Measurements from ENCODE around the gene KLHL35. TPM values are rescaled to one million over a fixed set of nuclear protein-coding genes. Genes with fewer than 3 reads are reported as not detected.

The KLHL35 gene
- total RNA-seq, 1 experiment from 2014 or later, result 0.83 TPM

DNA sequence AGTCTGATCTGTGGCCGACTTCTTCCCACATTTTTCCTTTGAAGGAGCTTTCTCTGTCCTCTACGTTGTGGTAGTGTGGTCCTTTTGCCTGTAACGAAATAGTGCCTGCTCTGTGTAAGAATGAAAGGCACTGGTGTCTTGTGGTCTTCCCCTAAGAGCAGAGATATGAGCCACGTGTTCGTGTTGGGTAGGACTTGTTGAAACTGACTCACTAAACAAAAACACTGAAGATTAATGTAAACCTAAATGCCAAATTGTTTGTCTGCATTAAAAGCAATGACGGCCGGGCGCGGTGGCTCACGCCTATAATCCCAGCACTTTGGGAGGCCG is 43.8 kb downstream of the KLHL35 start:
- no peak overlapping the region for H4K5ac ChIP-seq (ENCODE audit: insufficient read length, low read depth, low read length)
- H3K14ac ChIP-seq (ENCODE audit: insufficient read depth, low read length), result no peak overlapping the region
- H2BK12ac ChIP-seq (ENCODE audit: insufficient read length, low read depth, low read length), result no peak overlapping the region
- no peak overlapping the region for H2AK5ac ChIP-seq (ENCODE audit: insufficient read length, low read length)
- no peak overlapping the region for H2AFZ ChIP-seq (ENCODE audit: low read length)
- H3K23me2 ChIP-seq (ENCODE audit: insufficient read length, low read depth, low read length, poor library complexity, severe bottlenecking), result no peaks in the 10 kb centered on the region
- no peak overlapping the region for H3T11ph ChIP-seq (ENCODE audit: low read length)
- DNase-seq, result no peak
- H4K20me1 ChIP-seq (ENCODE audit: control insufficient read depth, insufficient read depth, insufficient read length), result no peaks in the 10 kb centered on the region
- no peak overlapping the region for H3K9ac ChIP-seq (ENCODE audit: extremely low read depth, insufficient read length, low read length)
- Mint-ChIP-seq H3K36me3 (ENCODE audit: insufficient read depth in 1 of 3, low read depth in 3 of 3) (no peaks in the 10 kb centered on the region), H3K9me3 (no peaks in the 10 kb centered on the region), H3K4me1 (peaks cover 2 to 5% of the 10 kb centered on the region in 2 experiments; a peak in 2 of 4 replicates), H3K27me3 (ENCODE audit: low read depth) (no peaks in the 10 kb centered on the region; the same call in 1 of the 2 replicates), H3K27ac (no peak overlapping the region), H3K4me3 (no peak overlapping the region)
- no peak overlapping the region for H2BK20ac ChIP-seq (ENCODE audit: low read depth, low read length, poor library complexity, severe bottlenecking)
- H3K23ac ChIP-seq (ENCODE audit: insufficient read length, low read depth, low read length), result no peak overlapping the region
- H2BK15ac ChIP-seq (ENCODE audit: low read depth, low read length), result no peak overlapping the region
- H2BK5ac ChIP-seq (ENCODE audit: insufficient read length, low read length), result no peak overlapping the region
- no peak overlapping the region for H3K27ac ChIP-seq (ENCODE audit: insufficient read length, low read depth, low read length)
- no peaks in the 10 kb centered on the region for H3K79me1 ChIP-seq (ENCODE audit: insufficient read depth, low read depth, low read length, poor library complexity, severe bottlenecking)
- no peak overlapping the region for H2BK120ac ChIP-seq (ENCODE audit: low read depth, low read length, poor library complexity, severe bottlenecking)
- no peak overlapping the region for H3K18ac ChIP-seq (ENCODE audit: insufficient read length, low read depth, low read length)
- TF ChIP-seq, protein P1, sequence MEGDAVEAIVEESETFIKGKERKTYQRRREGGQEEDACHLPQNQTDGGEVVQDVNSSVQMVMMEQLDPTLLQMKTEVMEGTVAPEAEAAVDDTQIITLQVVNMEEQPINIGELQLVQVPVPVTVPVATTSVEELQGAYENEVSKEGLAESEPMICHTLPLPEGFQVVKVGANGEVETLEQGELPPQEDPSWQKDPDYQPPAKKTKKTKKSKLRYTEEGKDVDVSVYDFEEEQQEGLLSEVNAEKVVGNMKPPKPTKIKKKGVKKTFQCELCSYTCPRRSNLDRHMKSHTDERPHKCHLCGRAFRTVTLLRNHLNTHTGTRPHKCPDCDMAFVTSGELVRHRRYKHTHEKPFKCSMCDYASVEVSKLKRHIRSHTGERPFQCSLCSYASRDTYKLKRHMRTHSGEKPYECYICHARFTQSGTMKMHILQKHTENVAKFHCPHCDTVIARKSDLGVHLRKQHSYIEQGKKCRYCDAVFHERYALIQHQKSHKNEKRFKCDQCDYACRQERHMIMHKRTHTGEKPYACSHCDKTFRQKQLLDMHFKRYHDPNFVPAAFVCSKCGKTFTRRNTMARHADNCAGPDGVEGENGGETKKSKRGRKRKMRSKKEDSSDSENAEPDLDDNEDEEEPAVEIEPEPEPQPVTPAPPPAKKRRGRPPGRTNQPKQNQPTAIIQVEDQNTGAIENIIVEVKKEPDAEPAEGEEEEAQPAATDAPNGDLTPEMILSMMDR (conservative IDR thresholded peaks at IDR 0.05), result no peak
- no peak overlapping the region for H3K4ac ChIP-seq (ENCODE audit: low read depth, low read length)
- no peak overlapping the region for H4K8ac ChIP-seq (replicated peaks; ENCODE audit: insufficient read length, low read depth, low read length)
- no peaks in the 10 kb centered on the region for H3K9me3 ChIP-seq (ENCODE audit: control insufficient read depth, low read depth, low read length)
- WGBS (ENCODE audit: extremely low coverage, insufficient read length, low lambda C conversion rate), result no CpG with 5 or more reads among the region's 11 CpGs
- H3K4me2 ChIP-seq (ENCODE audit: insufficient read depth, insufficient read length, low read length), result no peak overlapping the region
- no peak overlapping the region for H3K56ac ChIP-seq (ENCODE audit: insufficient read length, low read depth, low read length)
- H3K27me3 ChIP-seq (ENCODE audit: insufficient read depth, low read length), result no peaks in the 10 kb centered on the region
- H4K91ac ChIP-seq (ENCODE audit: insufficient read length, low read depth, low read length), result no peak overlapping the region
- no peaks in the 10 kb centered on the region for H3K79me2 ChIP-seq (ENCODE audit: insufficient read depth, low read length)
- no peaks in the 10 kb centered on the region; the same call in 1 of the 2 replicates for H3K4me1 ChIP-seq (ENCODE audit: insufficient read depth, low read length)
